ENCODE data around the gene LSM4. TPM values are rescaled to one million over a fixed set of nuclear protein-coding genes. Genes with fewer than 3 reads are reported as not detected.

The LSM4 gene
- total and polyA plus RNA-seq, 10 of the 15 experiments (the other 5 are each of a cell fraction or from before 2014, with no cell fraction given): 12.6 to 652 (median 217) TPM

DNA sequence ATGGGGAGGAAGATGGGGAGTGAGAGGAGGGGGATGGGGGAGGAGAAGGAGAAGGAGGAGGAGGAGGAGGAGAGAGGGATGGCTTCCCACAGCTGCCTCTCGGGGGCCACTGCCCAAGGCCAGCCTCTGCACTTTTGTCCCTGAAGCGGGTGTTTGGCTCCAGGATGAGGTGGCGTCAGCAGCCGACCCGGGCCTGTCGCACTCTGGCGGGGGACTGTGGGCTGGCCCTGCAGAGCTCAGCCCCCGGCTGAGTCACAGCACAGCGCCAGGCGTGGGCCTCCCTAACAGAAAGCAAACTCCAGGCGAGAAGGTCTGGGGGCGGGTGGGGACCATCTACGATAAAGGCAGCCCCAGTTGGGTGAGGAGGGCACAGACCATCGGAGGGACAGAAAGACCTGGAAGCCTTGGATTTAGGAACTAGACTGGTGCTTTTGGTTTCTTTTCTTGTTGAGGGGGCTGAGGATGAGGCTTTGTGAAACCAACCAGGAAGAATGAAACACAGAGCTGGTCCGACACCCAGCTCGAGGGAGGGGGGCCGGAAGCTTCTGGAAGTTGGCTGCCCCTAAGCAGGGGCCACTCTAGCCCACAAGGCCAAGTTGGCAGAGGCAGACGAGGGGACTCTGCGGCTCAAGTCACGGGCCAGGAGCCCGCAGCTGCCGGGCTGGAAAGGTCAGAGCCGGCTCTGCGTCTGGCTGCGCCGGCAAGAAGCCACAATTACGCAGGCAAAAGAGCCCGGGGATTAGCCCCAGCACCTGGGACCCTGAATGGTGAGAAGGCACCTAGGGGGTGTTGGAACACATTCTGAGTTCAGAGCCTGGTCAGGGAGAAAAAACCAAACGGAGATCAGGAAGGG, 18.2 kb downstream of the LSM4 start (continued):
- peak; percentile 71 for TF ChIP-seq SIN3A (IDR thresholded peaks at IDR 0.05; ENCODE audit: low read depth, low read length)
- no peak for TF ChIP-seq HDAC6 (IDR thresholded peaks at IDR 0.05; ENCODE audit: unreplicated experiment)
- TF ChIP-seq BHLHE40 (IDR thresholded peaks at IDR 0.05; ENCODE audit: borderline replicate concordance in 1 of 2, low read depth in 2 of 2, low read length in 1 of 2): peak; percentile 87 to 93
- TF ChIP-seq, protein P1, sequence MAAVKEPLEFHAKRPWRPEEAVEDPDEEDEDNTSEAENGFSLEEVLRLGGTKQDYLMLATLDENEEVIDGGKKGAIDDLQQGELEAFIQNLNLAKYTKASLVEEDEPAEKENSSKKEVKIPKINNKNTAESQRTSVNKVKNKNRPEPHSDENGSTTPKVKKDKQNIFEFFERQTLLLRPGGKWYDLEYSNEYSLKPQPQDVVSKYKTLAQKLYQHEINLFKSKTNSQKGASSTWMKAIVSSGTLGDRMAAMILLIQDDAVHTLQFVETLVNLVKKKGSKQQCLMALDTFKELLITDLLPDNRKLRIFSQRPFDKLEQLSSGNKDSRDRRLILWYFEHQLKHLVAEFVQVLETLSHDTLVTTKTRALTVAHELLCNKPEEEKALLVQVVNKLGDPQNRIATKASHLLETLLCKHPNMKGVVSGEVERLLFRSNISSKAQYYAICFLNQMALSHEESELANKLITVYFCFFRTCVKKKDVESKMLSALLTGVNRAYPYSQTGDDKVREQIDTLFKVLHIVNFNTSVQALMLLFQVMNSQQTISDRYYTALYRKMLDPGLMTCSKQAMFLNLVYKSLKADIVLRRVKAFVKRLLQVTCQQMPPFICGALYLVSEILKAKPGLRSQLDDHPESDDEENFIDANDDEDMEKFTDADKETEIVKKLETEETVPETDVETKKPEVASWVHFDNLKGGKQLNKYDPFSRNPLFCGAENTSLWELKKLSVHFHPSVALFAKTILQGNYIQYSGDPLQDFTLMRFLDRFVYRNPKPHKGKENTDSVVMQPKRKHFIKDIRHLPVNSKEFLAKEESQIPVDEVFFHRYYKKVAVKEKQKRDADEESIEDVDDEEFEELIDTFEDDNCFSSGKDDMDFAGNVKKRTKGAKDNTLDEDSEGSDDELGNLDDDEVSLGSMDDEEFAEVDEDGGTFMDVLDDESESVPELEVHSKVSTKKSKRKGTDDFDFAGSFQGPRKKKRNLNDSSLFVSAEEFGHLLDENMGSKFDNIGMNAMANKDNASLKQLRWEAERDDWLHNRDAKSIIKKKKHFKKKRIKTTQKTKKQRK (IDR thresholded peaks at IDR 0.05; ENCODE audit: low read depth, low read length): no peak
- TF ChIP-seq POU2F2 (IDR thresholded peaks at IDR 0.05; ENCODE audit: borderline replicate concordance, low read depth, low read length): peak; percentile 29; the same call in 2 of the 3 replicates
- TF ChIP-seq, protein P2, sequence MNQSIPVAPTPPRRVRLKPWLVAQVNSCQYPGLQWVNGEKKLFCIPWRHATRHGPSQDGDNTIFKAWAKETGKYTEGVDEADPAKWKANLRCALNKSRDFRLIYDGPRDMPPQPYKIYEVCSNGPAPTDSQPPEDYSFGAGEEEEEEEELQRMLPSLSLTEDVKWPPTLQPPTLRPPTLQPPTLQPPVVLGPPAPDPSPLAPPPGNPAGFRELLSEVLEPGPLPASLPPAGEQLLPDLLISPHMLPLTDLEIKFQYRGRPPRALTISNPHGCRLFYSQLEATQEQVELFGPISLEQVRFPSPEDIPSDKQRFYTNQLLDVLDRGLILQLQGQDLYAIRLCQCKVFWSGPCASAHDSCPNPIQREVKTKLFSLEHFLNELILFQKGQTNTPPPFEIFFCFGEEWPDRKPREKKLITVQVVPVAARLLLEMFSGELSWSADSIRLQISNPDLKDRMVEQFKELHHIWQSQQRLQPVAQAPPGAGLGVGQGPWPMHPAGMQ (IDR thresholded peaks at IDR 0.05; ENCODE audit: borderline replicate concordance): peak; percentile 47; the same call in 1 of the 2 replicates
- TF ChIP-seq, protein P3, sequence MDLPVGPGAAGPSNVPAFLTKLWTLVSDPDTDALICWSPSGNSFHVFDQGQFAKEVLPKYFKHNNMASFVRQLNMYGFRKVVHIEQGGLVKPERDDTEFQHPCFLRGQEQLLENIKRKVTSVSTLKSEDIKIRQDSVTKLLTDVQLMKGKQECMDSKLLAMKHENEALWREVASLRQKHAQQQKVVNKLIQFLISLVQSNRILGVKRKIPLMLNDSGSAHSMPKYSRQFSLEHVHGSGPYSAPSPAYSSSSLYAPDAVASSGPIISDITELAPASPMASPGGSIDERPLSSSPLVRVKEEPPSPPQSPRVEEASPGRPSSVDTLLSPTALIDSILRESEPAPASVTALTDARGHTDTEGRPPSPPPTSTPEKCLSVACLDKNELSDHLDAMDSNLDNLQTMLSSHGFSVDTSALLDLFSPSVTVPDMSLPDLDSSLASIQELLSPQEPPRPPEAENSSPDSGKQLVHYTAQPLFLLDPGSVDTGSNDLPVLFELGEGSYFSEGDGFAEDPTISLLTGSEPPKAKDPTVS (IDR thresholded peaks at IDR 0.05; ENCODE audit: low read depth, low read length): peak; percentile 63; the same call in 1 of the 2 replicates
- TF ChIP-seq NFIC (IDR thresholded peaks at IDR 0.05; ENCODE audit: low read depth, low read length): peak; percentile 48; the same call in 1 of the 2 replicates
- peak; percentile 39 for TF ChIP-seq MEF2B (IDR thresholded peaks at IDR 0.05; ENCODE audit: partially characterized antibody, poor library complexity, severe bottlenecking)
- TF ChIP-seq IKZF1 (conservative IDR thresholded peaks at IDR 0.05): peak; percentile 89
- 0 out of 2 replicates have a peak, but pooled peaks have one; percentile 37 for TF ChIP-seq MTA2 (IDR thresholded peaks at IDR 0.05; ENCODE audit: low read depth)
- TF ChIP-seq, protein P4, sequence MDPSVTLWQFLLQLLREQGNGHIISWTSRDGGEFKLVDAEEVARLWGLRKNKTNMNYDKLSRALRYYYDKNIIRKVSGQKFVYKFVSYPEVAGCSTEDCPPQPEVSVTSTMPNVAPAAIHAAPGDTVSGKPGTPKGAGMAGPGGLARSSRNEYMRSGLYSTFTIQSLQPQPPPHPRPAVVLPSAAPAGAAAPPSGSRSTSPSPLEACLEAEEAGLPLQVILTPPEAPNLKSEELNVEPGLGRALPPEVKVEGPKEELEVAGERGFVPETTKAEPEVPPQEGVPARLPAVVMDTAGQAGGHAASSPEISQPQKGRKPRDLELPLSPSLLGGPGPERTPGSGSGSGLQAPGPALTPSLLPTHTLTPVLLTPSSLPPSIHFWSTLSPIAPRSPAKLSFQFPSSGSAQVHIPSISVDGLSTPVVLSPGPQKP (IDR thresholded peaks at IDR 0.05; ENCODE audit: low read depth, low read length): peak; percentile 36; the same call in 1 of the 2 replicates
- TF ChIP-seq ATF7 (IDR thresholded peaks at IDR 0.05; ENCODE audit: low read depth): 0 out of 2 replicates have a peak, but pooled peaks have one; percentile 7
- peak; percentile 51; the same call in 1 of the 2 replicates for TF ChIP-seq TAF1 (IDR thresholded peaks at IDR 0.05; ENCODE audit: borderline replicate concordance, low read depth, low read length)
- TF ChIP-seq SREBF1 (IDR thresholded peaks at IDR 0.05; ENCODE audit: low read length): no peak
- TF ChIP-seq, protein P5, sequence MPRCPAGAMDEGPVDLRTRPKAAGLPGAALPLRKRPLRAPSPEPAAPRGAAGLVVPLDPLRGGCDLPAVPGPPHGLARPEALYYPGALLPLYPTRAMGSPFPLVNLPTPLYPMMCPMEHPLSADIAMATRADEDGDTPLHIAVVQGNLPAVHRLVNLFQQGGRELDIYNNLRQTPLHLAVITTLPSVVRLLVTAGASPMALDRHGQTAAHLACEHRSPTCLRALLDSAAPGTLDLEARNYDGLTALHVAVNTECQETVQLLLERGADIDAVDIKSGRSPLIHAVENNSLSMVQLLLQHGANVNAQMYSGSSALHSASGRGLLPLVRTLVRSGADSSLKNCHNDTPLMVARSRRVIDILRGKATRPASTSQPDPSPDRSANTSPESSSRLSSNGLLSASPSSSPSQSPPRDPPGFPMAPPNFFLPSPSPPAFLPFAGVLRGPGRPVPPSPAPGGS (IDR thresholded peaks at IDR 0.05; ENCODE audit: borderline replicate concordance, insufficient read depth, low read depth, low read length, poor library complexity, severe bottlenecking): peak; percentile 11
- no peak for TF ChIP-seq FOXK2 (IDR thresholded peaks at IDR 0.05)
- no peak for TF ChIP-seq HDAC2 (IDR thresholded peaks at IDR 0.05)
- no peak for TF ChIP-seq PML (IDR thresholded peaks at IDR 0.05; ENCODE audit: low read length)
- TF ChIP-seq GATAD2B (conservative IDR thresholded peaks at IDR 0.05; ENCODE audit: low read depth): peak; percentile 84
